Measurements from ENCODE around the gene ZFP1. TPM values are rescaled to one million over a fixed set of nuclear protein-coding genes. Genes with fewer than 3 reads are reported as not detected.
A peak's percentile ranks its signal among the peaks of the same experiment; 100 is the strongest.

The ZFP1 gene
- total RNA-seq, 1 donor: 16.2 TPM

DNA sequence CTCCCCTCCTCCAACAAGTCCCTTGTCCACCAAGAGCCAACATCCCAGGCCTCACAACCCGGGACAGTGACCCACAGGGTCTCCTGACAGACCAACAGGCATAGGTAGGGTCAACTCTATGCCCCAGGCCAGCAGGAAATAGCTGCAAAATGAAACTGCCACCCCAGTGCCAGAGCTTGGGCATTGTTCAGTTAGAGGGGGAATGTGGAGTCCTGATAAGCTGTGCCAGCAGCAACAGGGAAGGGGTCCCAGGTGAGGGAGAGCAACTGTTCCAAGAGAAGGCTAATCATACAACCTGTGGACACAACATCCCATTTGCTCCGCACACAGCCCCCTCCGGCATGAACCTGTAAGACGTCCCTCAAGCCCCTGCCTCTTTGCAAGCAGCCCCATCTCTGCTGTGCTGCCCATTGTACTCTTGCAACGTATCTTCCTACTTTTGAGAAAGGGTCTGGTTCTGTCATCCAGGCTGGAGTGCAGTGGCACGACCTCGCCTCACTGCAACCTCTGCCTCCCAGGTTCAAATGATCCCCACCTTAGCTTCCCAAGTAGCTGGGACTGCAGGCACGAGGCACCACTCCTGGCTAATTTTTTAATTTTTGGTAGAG, 41.4 kb downstream of the ZFP1 start:
- no peak for DNase-seq (ENCODE audit: low read depth)
- H3K4me3 ChIP-seq (ENCODE audit: low read depth, low read length): no peak overlapping the region
- TF ChIP-seq, protein P1, sequence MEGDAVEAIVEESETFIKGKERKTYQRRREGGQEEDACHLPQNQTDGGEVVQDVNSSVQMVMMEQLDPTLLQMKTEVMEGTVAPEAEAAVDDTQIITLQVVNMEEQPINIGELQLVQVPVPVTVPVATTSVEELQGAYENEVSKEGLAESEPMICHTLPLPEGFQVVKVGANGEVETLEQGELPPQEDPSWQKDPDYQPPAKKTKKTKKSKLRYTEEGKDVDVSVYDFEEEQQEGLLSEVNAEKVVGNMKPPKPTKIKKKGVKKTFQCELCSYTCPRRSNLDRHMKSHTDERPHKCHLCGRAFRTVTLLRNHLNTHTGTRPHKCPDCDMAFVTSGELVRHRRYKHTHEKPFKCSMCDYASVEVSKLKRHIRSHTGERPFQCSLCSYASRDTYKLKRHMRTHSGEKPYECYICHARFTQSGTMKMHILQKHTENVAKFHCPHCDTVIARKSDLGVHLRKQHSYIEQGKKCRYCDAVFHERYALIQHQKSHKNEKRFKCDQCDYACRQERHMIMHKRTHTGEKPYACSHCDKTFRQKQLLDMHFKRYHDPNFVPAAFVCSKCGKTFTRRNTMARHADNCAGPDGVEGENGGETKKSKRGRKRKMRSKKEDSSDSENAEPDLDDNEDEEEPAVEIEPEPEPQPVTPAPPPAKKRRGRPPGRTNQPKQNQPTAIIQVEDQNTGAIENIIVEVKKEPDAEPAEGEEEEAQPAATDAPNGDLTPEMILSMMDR (IDR thresholded peaks at IDR 0.05; ENCODE audit: insufficient read depth, low read length): no peak

- TF ChIP-seq, protein P1 (IDR thresholded peaks at IDR 0.05; ENCODE audit: insufficient read depth, low read length): no peak
Measured at GRCh38 chr16:75192606-75193264, 44.4 kb downstream of the ZFP1 start.

GRCh38 chr16:75193265-75193650, 44.9 kb downstream of the ZFP1 start:
- H3K4me3 ChIP-seq (ENCODE audit: low read depth, low read length): no peak overlapping the region
- peak; percentile 8 for DNase-seq (ENCODE audit: low read depth)
- TF ChIP-seq, protein P1 (IDR thresholded peaks at IDR 0.05; ENCODE audit: insufficient read depth, low read length): no peak

More at GRCh38 chr16:75192606-75193264, 44.4 kb downstream of the ZFP1 start:
- no peak overlapping the region for H3K4me3 ChIP-seq (ENCODE audit: low read depth, low read length)
- DNase-seq (ENCODE audit: low read depth): no peak

GRCh38 chr16:75193730-75194444, 45.6 kb downstream of the ZFP1 start:
- H3K4me3 ChIP-seq (ENCODE audit: low read depth, low read length): no peak overlapping the region
- TF ChIP-seq, protein P1 (IDR thresholded peaks at IDR 0.05; ENCODE audit: insufficient read depth, low read length): no peak
- DNase-seq (ENCODE audit: low read depth): no peak

DNA sequence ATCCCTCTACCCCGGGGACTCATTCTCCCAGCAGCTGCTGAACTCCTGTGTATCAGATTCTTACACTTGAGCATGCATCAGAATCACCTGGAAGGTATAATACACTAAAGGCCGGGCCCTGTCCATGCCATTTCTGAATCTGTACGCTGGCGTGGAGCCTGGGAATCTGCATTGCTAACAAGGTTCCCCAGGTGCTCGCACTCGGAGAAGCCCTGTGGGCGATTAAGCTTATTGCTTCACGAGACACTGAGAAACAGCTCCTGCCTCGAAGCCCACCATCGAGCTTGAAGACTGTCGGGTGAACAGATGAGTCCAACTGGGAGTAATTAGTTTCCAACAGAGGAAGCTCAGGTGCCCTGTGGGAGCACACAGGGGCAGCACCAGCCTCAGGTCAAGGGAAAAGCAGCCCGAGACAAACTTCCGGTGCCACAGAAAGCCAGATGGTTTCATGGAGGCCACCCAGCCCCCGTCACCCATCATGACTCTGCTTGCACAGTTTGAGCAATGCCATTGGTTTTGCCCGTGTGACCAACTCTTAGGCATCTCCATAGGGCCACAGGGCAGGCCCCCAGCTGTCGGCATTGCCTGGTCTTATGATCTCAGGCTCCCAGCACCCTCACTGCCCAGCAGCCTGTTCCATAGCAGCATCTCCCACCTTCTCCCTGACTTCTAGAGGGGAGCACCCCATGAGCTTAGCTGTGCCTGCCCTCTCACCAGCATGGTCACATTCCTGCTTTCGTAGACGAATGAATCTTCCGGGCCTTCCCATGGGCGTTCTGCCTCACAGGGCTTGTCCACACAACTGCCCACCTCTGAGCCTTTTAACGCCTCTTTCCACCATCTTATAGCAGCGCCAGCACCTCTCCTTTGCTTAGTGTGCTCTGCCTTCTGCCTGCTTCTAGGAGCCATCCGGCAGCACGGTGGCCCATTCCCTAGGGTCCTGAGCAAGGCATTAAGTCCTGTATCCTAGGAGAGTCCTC, 47.8 kb downstream of the ZFP1 start:
- H3K4me3 ChIP-seq (ENCODE audit: low read depth, low read length): no peak overlapping the region
- TF ChIP-seq, protein P1 (IDR thresholded peaks at IDR 0.05; ENCODE audit: insufficient read depth, low read length): no peak
- DNase-seq (ENCODE audit: low read depth): no peak

DNA sequence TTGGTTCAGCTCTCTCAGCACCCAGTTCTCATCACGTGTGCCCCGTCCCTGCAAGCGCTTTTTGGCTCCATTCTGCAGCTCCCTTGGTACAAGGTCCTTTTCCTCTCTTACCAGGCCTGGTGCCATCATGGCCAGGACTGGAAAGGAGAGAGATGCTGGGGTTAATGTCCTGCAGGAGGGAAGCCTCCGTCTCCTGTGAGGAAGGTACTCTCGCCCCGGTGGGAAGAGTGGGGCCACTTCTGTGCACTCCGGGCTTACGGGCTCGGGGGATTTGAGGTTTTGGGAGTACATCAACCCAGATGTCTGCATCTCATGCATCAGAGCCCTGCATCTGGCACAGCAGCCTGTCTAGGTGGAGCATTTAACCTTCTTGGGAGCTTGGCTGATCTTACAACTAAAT, 48.5 kb downstream of the ZFP1 start:
- DNase-seq (ENCODE audit: low read depth): no peak
- no peak overlapping the region for H3K4me3 ChIP-seq (ENCODE audit: low read depth, low read length)
- TF ChIP-seq, protein P1 (IDR thresholded peaks at IDR 0.05; ENCODE audit: insufficient read depth, low read length): no peak
